NB4 (cell line): ENCODE data around the gene COG3.

ENCODE experiments used
- DNase-seq: peaks from one replicate; pipeline ENCODE4 v3.0.0; 2010; ENCODE audit warnings: low read depth
- H3K4me3 ChIP-seq: one replicate; pipeline ENCODE4 v1.5.1; 2011; ENCODE audit warnings: mild to moderate bottlenecking, low read depth, low read length, moderate library complexity
- MYC ChIP-seq: IDR thresholded peaks from 2 replicates; pipeline ENCODE4 v1.6.1; 2011; ENCODE audit warnings: low read depth, low read length
- POLR2A ChIP-seq: IDR thresholded peaks from 2 replicates; pipeline ENCODE4 v1.6.1; 2011; ENCODE audit warnings: mild to moderate bottlenecking; ENCODE audit not compliant: insufficient read length; ENCODE audit errors: extremely low read depth
- TF ChIP-seq, protein P1 (sequence below): IDR thresholded peaks from one replicate; pipeline ENCODE4 v1.5.1; 2012; ENCODE audit warnings: low read depth, low read length
- TF ChIP-seq, protein P2 (sequence below): IDR thresholded peaks from 2 replicates; pipeline ENCODE4 v1.6.1; 2011; ENCODE audit warnings: low read depth, low read length

The COG3 gene

DNA sequence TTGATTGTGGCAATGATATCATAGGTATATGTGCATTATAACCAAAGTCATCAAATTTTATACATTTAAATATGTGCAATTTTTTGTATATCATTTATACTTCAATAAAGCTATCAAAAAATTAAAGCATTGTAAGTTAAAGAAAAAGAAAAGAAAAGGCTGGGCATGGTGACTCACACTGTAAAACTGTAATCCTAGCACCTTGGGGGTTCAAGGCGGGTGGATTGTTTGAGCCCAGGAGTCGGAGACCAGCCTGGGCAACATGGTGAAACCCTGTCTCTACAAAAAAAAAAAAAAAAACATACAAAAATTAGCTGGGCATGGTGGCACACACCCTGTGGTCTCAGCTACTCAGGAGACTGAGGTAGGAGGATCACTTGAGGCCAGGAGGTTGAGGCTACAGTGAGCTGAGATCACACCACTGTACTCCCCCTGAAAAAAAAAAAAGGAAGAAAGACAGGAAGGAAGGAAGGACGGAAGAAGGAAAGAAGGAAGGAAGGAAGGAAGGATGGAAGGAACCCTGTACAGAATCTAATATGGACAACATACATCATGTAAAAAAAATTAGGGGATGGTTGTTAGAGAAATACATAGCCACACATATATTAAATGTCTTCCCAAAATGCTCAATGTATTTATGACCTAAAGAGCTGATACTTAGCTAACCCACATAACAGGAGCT is 24.8 kb upstream of the COG3 start:
- no peak for DNase-seq
- TF ChIP-seq POLR2A (no peak), MYC (no peak)
- TF ChIP-seq, protein P1, sequence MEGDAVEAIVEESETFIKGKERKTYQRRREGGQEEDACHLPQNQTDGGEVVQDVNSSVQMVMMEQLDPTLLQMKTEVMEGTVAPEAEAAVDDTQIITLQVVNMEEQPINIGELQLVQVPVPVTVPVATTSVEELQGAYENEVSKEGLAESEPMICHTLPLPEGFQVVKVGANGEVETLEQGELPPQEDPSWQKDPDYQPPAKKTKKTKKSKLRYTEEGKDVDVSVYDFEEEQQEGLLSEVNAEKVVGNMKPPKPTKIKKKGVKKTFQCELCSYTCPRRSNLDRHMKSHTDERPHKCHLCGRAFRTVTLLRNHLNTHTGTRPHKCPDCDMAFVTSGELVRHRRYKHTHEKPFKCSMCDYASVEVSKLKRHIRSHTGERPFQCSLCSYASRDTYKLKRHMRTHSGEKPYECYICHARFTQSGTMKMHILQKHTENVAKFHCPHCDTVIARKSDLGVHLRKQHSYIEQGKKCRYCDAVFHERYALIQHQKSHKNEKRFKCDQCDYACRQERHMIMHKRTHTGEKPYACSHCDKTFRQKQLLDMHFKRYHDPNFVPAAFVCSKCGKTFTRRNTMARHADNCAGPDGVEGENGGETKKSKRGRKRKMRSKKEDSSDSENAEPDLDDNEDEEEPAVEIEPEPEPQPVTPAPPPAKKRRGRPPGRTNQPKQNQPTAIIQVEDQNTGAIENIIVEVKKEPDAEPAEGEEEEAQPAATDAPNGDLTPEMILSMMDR, result no peak
- TF ChIP-seq, protein P2, sequence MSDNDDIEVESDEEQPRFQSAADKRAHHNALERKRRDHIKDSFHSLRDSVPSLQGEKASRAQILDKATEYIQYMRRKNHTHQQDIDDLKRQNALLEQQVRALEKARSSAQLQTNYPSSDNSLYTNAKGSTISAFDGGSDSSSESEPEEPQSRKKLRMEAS, result no peak
- no peak overlapping the region for H3K4me3 ChIP-seq

DNA sequence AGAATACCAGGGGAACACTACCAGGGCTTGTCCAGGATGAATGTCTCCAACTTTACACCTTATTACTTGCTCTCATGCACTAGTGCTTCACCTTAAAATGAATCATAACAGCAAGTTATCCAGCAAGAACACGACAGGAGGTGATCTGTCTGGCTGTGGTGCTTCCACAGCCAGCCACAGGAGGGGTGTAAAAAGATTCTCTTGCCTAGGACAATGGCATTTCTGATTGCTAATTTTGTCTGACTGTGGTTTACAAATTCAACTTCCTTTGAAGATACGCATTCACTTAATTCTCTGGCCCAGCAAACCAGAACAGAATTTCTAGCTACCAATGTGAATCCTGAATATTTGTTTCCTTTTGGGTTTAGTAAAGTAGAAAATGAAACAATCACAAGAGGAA is 23.1 kb upstream of the COG3 start:
- no peak for TF ChIP-seq MYC
- TF ChIP-seq, protein P1, result peak; percentile 12
- TF ChIP-seq, protein P2, result no peak
- TF ChIP-seq POLR2A, result no peak
- no peak overlapping the region for H3K4me3 ChIP-seq
- peak; percentile 34 for DNase-seq

DNA sequence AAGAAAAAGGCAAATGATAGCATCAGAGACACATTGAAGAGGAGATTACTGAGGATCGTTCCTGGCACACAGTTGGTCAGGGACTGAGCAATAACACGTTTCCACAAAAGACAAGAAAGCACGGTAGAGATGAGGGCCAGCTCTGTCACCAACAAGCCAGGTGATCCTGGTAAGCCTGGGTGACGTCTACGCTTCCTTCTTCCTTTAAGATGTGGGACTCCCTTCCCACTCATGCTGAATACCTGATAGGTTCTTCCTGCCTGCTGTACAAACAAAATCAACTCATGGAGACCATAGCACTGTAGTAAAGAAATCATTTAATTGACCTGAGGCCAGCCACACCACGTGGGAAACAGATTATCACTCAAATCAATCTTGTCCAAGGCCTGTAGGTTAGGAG is 19.7 kb upstream of the COG3 start:
- DNase-seq, result no peak
- TF ChIP-seq POLR2A, result no peak
- TF ChIP-seq, protein P2, result no peak
- no peak for TF ChIP-seq MYC
- TF ChIP-seq, protein P1, result no peak
- no peak overlapping the region for H3K4me3 ChIP-seq

DNA sequence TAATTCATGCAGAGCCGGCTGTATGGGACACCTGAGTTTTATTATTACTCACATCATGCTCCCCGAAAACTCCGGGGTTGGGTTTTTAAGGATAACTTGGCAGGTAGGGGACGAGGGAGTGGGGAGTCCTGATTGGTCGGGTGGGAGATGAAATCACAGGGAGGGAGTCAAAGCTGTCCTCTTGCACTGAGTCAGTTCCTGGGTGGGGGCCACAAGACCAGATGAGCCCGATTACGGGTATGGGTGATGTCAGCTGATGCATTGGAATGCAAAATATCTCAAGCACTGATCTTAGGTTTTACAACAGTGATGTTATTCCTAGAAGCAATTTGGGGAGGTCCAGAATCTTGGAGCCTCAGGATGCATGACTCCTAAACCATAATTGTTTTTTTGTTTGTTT is 18.6 kb upstream of the COG3 start:
- TF ChIP-seq POLR2A (no peak), MYC (no peak)
- TF ChIP-seq, protein P2, result no peak
- TF ChIP-seq, protein P1, result no peak
- H3K4me3 ChIP-seq, result no peak overlapping the region
- no peak for DNase-seq

DNA sequence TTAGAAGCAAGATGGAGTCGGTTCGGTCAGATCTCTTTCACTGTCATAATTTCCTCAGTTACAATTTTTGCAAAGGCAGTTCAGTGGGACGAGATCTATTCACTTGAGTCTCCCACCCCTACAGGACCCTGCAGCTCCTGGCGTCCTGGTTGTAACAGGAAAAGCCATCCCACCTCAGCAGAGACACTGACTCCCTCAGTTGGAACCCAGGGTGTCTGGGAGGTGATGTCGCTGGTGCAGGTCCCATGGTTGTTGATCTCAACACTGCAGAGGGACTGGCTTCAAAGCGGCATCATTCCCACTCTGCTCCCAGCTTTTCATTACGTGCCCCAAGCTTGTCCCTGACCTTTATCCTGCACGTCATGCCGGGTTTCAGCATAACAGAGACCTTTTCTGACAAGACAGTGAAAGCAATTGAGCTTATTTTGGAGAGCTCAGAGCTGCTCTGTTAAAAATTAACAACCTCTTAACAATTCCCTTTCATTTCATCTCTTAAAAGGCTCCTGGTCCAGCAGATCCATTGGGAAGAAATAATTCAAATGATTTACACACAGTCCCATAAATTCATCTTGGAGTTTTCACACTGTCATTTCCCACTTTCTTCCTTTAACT is 17.6 kb upstream of the COG3 start:
- TF ChIP-seq, protein P1, result no peak
- TF ChIP-seq MYC (no peak), POLR2A (no peak)
- TF ChIP-seq, protein P2, result no peak
- no peak overlapping the region for H3K4me3 ChIP-seq
- DNase-seq, result no peak
